Measurements from ENCODE around the gene MYBPC2. TPM values are rescaled to one million over a fixed set of nuclear protein-coding genes. Genes with fewer than 3 reads are reported as not detected.
A peak's percentile ranks its signal among the peaks of the same experiment; 100 is the strongest.

MYBPC2 gene
- total and polyA plus RNA-seq, 2 of the 4 experiments (the other 2 are of a cell fraction): not detected

DNA sequence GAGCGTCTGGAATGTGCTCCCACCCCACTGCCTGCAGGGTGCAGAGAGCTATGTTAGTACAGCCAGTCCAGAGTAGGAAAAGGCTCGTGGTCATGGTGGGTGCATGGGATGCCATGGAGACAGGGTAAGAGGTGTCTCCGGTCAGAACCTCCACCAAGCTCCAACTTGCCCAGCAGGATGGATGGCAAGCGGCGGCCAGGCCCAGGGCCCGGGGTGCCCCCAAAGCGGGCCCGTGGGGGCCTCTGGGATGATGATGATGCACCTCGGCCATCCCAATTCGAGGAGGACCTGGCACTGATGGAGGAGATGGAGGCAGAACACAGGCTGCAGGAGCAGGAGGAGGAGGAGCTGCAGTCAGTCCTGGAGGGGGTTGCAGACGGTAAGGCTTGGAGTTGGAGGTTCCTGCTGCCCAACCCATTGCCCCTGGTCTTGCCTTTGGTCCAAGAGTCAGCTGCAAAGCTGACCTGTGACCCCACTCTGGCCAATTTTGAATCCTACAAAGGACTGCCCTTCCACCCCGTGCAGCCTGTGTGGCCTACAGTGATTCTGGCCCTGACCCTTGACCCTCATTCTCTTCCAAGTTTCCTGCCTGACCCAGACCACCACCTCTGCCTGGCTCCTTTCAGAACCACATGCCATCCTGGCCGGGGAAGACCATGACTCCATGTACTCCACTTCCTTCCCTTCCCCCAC lies 33.9 kb upstream of the MYBPC2 start:
- H3K4ac ChIP-seq (ENCODE audit: low read depth, low read length): no peak overlapping the region
- no peak overlapping the region for H4K8ac ChIP-seq (ENCODE audit: low read depth in 2 of 2, low read length in 2 of 2)
- H3K9me1 ChIP-seq (ENCODE audit: insufficient read depth, low read length): no peaks in the 10 kb centered on the region
- no peaks in the 10 kb centered on the region for H3K4me1 ChIP-seq (ENCODE audit: control insufficient read depth, insufficient read depth, low read length)
- ATAC-seq (ENCODE audit: low read depth) (no peak), DNase-seq (no peak)
- POLR2A ChIA-PET (ENCODE audit: unreplicated experiment): no interaction called here
- no peak overlapping the region for H3K9ac ChIP-seq (ENCODE audit: low read depth, low read length)
- no peak overlapping the region for H2AK5ac ChIP-seq (ENCODE audit: low read depth, low read length)
- peaks cover 3% of the 10 kb centered on the region; the same call in 1 of the 2 replicates for H4K20me1 ChIP-seq (ENCODE audit: insufficient read depth, low read length)
- WGBS, 2 experiments (ENCODE audit: extremely low coverage in 2 of 2, insufficient read length in 1 of 2): 92% methylated on average over 8 of the region's 13 CpGs; no CpG with 5 or more reads in 1 of the 2 experiments
- H2BK5ac ChIP-seq (ENCODE audit: low read depth, low read length, poor library complexity, severe bottlenecking): no peak overlapping the region
- peaks cover 0 to 7% of the 10 kb centered on the region in 2 experiments; a peak in 2 of 4 replicates for H3K79me1 ChIP-seq (ENCODE audit: low read depth in 1 of 2, low read length in 2 of 2)
- H4K5ac ChIP-seq (ENCODE audit: low read depth, low read length): no peak overlapping the region
- intact Hi-C loops (cut with micrococcal nuclease) (no loop called here), in situ Hi-C loops (cut with MboI; ENCODE audit: low sequenced_read_pairs) (no loop called here), dilution Hi-C loops (cut with HindIII; ENCODE audit: low sequenced_read_pairs, unreplicated experiment) (no loop called here)
- H3K4me3 ChIP-seq (ENCODE audit: insufficient read depth, low read depth, low read length): no peak overlapping the region
- H2BK15ac ChIP-seq (ENCODE audit: low read depth, low read length): no peak overlapping the region
- no peak overlapping the region for H4K91ac ChIP-seq (ENCODE audit: insufficient read depth, low read depth, low read length)
- H3K18ac ChIP-seq (ENCODE audit: low read depth, low read length): no peak overlapping the region
- peak overlapping the region; percentile 71 for H2AK9ac ChIP-seq (replicated peaks; ENCODE audit: low read depth, low read length, poor library complexity)
- H3K23ac ChIP-seq (ENCODE audit: low read depth, low read length): no peak overlapping the region
- no peak overlapping the region for H2BK120ac ChIP-seq (ENCODE audit: low read depth, low read length)
- CTCF ChIA-PET: no interaction called here
- H3K36me3 ChIP-seq (ENCODE audit: control insufficient read depth, insufficient read depth, low read length): peaks cover 8% of the 10 kb centered on the region
- H2BK20ac ChIP-seq (ENCODE audit: low read depth, low read length): no peak overlapping the region
- no peaks in the 10 kb centered on the region for H3K27me3 ChIP-seq (ENCODE audit: control insufficient read depth, insufficient read depth, low read length)
- H3K4me2 ChIP-seq (ENCODE audit: low read depth, low read length): no peak overlapping the region
- no peak for TF ChIP-seq FOS (IDR thresholded peaks at IDR 0.05; ENCODE audit: low read depth, low read length)
- no peak overlapping the region for H2AFZ ChIP-seq (replicated peaks; ENCODE audit: low read length, poor library complexity)
- no peak overlapping the region for H3K27ac ChIP-seq (ENCODE audit: insufficient read depth, low read length)
- no TSS peak for BruUV-seq (replicated peaks)
- H3K14ac ChIP-seq (replicated peaks; ENCODE audit: low read depth, low read length): no peak overlapping the region
- no peaks in the 10 kb centered on the region for H3K9me3 ChIP-seq (ENCODE audit: control insufficient read depth, insufficient read depth, low read length)
- H3K56ac ChIP-seq (ENCODE audit: extremely low read depth, insufficient read depth, low read length): no peak overlapping the region
